K562 (cell line): ENCODE measurements around the gene SRBD1. TPM values are rescaled to one million over a fixed set of nuclear protein-coding genes. Genes with fewer than 3 reads are reported as not detected.

ENCODE experiments used
- ATAC-seq: fragments of 200-7000 bp; cut with Tn5 transposase; 3 replicates; pipeline ENCODE4 v1.9.1; 2020; ENCODE audit warnings: moderate library complexity
- BruUV-seq: library from RNA; stranded (reverse); fragments of 400-500 nt; replicated peaks from 2 replicates; lab custom pipeline; 2021; lab: Mats Ljungman, UMichigan
- CTCF ChIA-PET: fragments of 300-600 bp; formaldehyde crosslinking; extraction: SDS; loops from one replicate; lab custom pipeline; 2021; ENCODE audit warnings: low intra/inter-chr PET ratio; lab: Yijun Ruan, JAX
- POLR2A ChIA-PET: fragments of 300-600, 350-650 bp; sonication (Branson Sonifier 250); formaldehyde crosslinking; extraction: SDS; loops from one replicate; lab custom pipeline; 2021; ENCODE audit warnings: antibody characterized with exemption, inconsistent platforms; lab: Yijun Ruan, JAX
- DNase-seq, 4 experiments: peaks; one replicate each; pipeline versions ENCODE4 v3.0.0 to v3.0.0-alpha.2; 2011 to 2018; ENCODE audit warnings: low spot score in 3 of 4, mixed read lengths in 3 of 4; ENCODE audit errors: extremely low read depth in 1 of 4
- FAIRE-seq: peaks from 2 replicates; lab custom pipeline; 2011; peaks lifted over from hg19 to GRCh38; lab: Jason Lieb, UNC
- H2AFZ ChIP-seq: 2 replicates; pipeline ENCODE4 v1.6.0; 2011; ENCODE audit warnings: low read depth, low read length, control low read depth, inconsistent platforms
- H3K27ac ChIP-seq: fragments of 200-600 bp; 3 replicates; pipeline ENCODE4 v1.8.0; 2011; ENCODE audit warnings: low read depth, mild to moderate bottlenecking, control low read depth, inconsistent platforms, low read length, moderate library complexity, mixed read lengths; ENCODE audit errors: extremely low read depth
- H3K27me3 ChIP-seq, 2 experiments: fragments of 300-600 bp in 1 of 2; 2 replicates in 1 of 2; 3 replicates in 1 of 2; pipeline versions ENCODE4 v1.6.0 to v1.8.0; 2011; ENCODE audit warnings: inconsistent platforms in 2 of 2, low read length in 2 of 2, mild to moderate bottlenecking in 1 of 2, mixed read lengths in 1 of 2, moderate library complexity in 1 of 2; ENCODE audit not compliant: control insufficient read depth in 2 of 2, insufficient read depth in 2 of 2
- H3K36me3 ChIP-seq: fragments of 300-600 bp; 3 replicates; pipeline ENCODE4 v1.8.0; 2011; ENCODE audit warnings: mild to moderate bottlenecking, low read length, inconsistent platforms; ENCODE audit not compliant: control insufficient read depth, insufficient read depth
- H3K4me1 ChIP-seq, 2 experiments: fragments of 200-600 bp in 1 of 2; replicated peaks in 1 of 2; 2 replicates in 1 of 2; 3 replicates in 1 of 2; pipeline versions ENCODE4 v1.5.1 to v1.8.0; 2011; ENCODE audit warnings: inconsistent platforms in 2 of 2, low read length in 2 of 2, mild to moderate bottlenecking in 1 of 2, mixed read lengths in 1 of 2, moderate library complexity in 1 of 2; ENCODE audit not compliant: control insufficient read depth in 2 of 2, insufficient read depth in 2 of 2
- H3K4me2 ChIP-seq: 2 replicates; pipeline ENCODE4 v1.6.1; 2011; ENCODE audit warnings: low read length, control low read depth, inconsistent platforms, mixed read lengths; ENCODE audit not compliant: insufficient read depth
- H3K4me3 ChIP-seq: fragments of 200-600 bp; sonication (generic), shearing (Covaris generic); 2 replicates; pipeline ENCODE4 v1.5.1; 2016; ENCODE audit warnings: control low read depth, inconsistent platforms
- H3K79me2 ChIP-seq: fragments of 200-600 bp; 3 replicates; pipeline ENCODE4 v1.8.0; 2011; ENCODE audit warnings: low read length, inconsistent platforms; ENCODE audit not compliant: control insufficient read depth, insufficient read depth
- H3K9ac ChIP-seq, 2 experiments: 2 replicates each; pipeline versions ENCODE4 v1.6.0 to v1.6.1; 2011; ENCODE audit warnings: low read depth in 2 of 2, low read length in 2 of 2, control low read depth in 1 of 2, inconsistent platforms in 1 of 2, mild to moderate bottlenecking in 1 of 2, mixed read lengths in 1 of 2; ENCODE audit not compliant: insufficient read depth in 1 of 2
- H3K9me1 ChIP-seq: one replicate; pipeline ENCODE4 v1.6.0; 2011; ENCODE audit warnings: inconsistent platforms, mild to moderate bottlenecking, low read length, moderate library complexity; ENCODE audit not compliant: control insufficient read depth, insufficient read depth
- H3K9me3 ChIP-seq: replicated peaks from 2 replicates; pipeline ENCODE4 v1.5.1; 2011; ENCODE audit warnings: low read depth, low read length, inconsistent platforms; ENCODE audit not compliant: control insufficient read depth, insufficient read depth
- H4K20me1 ChIP-seq: replicated peaks from 2 replicates; pipeline ENCODE4 v1.6.1; 2011; ENCODE audit warnings: low read length, inconsistent platforms, mixed read lengths; ENCODE audit not compliant: control insufficient read depth, insufficient read depth
- C11orf30 ChIP-seq: fragments of 450-650 bp; IDR thresholded peaks from 2 replicates; pipeline ENCODE4 v1.6.1; 2016; ENCODE audit warnings: low read depth, mild to moderate bottlenecking
- CAMTA2 ChIP-seq: fragments of 250-450 bp; sonication (Bioruptor Pico); conservative IDR thresholded peaks from 2 replicates; pipeline ENCODE4 v1.5.1; 2022
- E4F1 ChIP-seq: fragments of 250-450 bp; sonication (Bioruptor Pico); IDR thresholded peaks from 2 replicates; pipeline ENCODE4 v1.5.0; 2021; ENCODE audit warnings: mild to moderate bottlenecking, borderline replicate concordance
- FOXA1 ChIP-seq: fragments of 450-650 bp; IDR thresholded peaks from 2 replicates; pipeline ENCODE4 v1.6.1; 2016; ENCODE audit warnings: mild to moderate bottlenecking, borderline replicate concordance
- FOXM1 ChIP-seq, 2 experiments: fragments of 450-650 bp in 1 of 2; sonication (generic) in 1 of 2; formaldehyde crosslinking in 1 of 2; IDR thresholded peaks; 2 replicates each; pipeline versions ENCODE4 v1.6.1 to v1.9.0; 2017 to 2022; ENCODE audit warnings: low read depth in 2 of 2, mild to moderate bottlenecking in 2 of 2, missing genetic modification reagents in 1 of 2, moderate library complexity in 1 of 2
- KLF10 ChIP-seq: fragments of 250-450 bp; sonication (Bioruptor Pico); IDR thresholded peaks from 2 replicates; pipeline ENCODE4 v1.6.1; 2021; ENCODE audit warnings: matching md5 sums
- MIER1 ChIP-seq: fragments of 450-650 bp; IDR thresholded peaks from 2 replicates; pipeline ENCODE4 v1.6.1; 2016; ENCODE audit warnings: antibody characterized with exemption, mild to moderate bottlenecking, low read depth
- MXI1 ChIP-seq: IDR thresholded peaks from 2 replicates; pipeline ENCODE4 v1.6.1; 2011; ENCODE audit warnings: low read depth, mild to moderate bottlenecking, improper control_type of control experiment, low read length
- NEUROD1 ChIP-seq: fragments of 150-350 bp; IDR thresholded peaks from 2 replicates; pipeline ENCODE4 v1.6.1; 2014; ENCODE audit warnings: borderline replicate concordance, low read length, low read depth; ENCODE audit not compliant: partially characterized antibody
- NFIX ChIP-seq: fragments of 250-450 bp; sonication (Bioruptor Pico); IDR thresholded peaks from 2 replicates; pipeline ENCODE4 v1.4.0; 2020; ENCODE audit warnings: low read depth, mild to moderate bottlenecking, moderate library complexity
- POLR3G ChIP-seq: IDR thresholded peaks from 2 replicates; pipeline ENCODE4 v1.6.1; 2011; ENCODE audit not compliant: insufficient read length, insufficient replicate concordance; ENCODE audit errors: extremely low read depth
- POU5F1 ChIP-seq: fragments of 150-350 bp; IDR thresholded peaks from 2 replicates; pipeline ENCODE4 v1.6.1; 2014; ENCODE audit warnings: borderline replicate concordance, low read length, low read depth, mild to moderate bottlenecking; ENCODE audit not compliant: partially characterized antibody
- PPARD ChIP-seq: fragments of 250-450 bp; sonication (Bioruptor Pico); IDR thresholded peaks from 2 replicates; pipeline ENCODE4 v1.8.0; 2022; ENCODE audit warnings: inconsistent platforms, mild to moderate bottlenecking, moderate library complexity
- RAD21 ChIP-seq, 2 experiments: fragments of 250-450 bp in 1 of 2; fragments of 450-650 bp in 1 of 2; sonication (Bioruptor Pico) in 1 of 2; formaldehyde crosslinking in 1 of 2; IDR thresholded peaks in 1 of 2; conservative IDR thresholded peaks in 1 of 2; 2 replicates each; pipeline versions ENCODE4 v1.4.0 to v1.8.0; 2020 to 2022; ENCODE audit warnings: mild to moderate bottlenecking in 2 of 2, moderate library complexity in 1 of 2
- RBM25 ChIP-seq: fragments of 200-400 bp; formaldehyde crosslinking; IDR thresholded peaks from 2 replicates; pipeline ENCODE4 v1.6.1; 2018; ENCODE audit warnings: low read length, low read depth, moderate library complexity; ENCODE audit not compliant: severe bottlenecking
- SMAD3 ChIP-seq: fragments of 450-650 bp; formaldehyde crosslinking; conservative IDR thresholded peaks from 2 replicates; pipeline ENCODE4 v1.4.0; 2020; ENCODE audit warnings: mild to moderate bottlenecking
- XRCC4 ChIP-seq: IDR thresholded peaks from one replicate; pipeline ENCODE4 v1.6.1; 2011; ENCODE audit not compliant: insufficient read depth, insufficient read length; ENCODE audit errors: extremely low read depth
- WGBS: fragments of 100-300 bp; shearing (Covaris generic); methylation state at CpG from one replicate; pipeline ENCODE4 v1.1.6; 2016; ENCODE audit warnings: low coverage, mixed read lengths; ENCODE audit not compliant: insufficient coverage; ENCODE audit errors: missing lambda C conversion rate; 5-methylcytosine and 5-hydroxymethylcytosine counted together
- in situ Hi-C: fragments of 300-500 bp; cut with MboI; formaldehyde crosslinking; loops from 4 replicates; pipeline ENCODE4 v1.15.0; 2018; ENCODE audit warnings: inconsistent platforms, mixed read lengths
- intact Hi-C: fragments of 100-400 bp; cut with micrococcal nuclease; formaldehyde crosslinking; loops from 2 replicates; pipeline ENCODE4 v1.14.2; 2022
- polyA plus RNA-seq, 8 experiments: library from polyadenylated mRNA; depleted of rRNA in 4 of 8; stranded (reverse) in 5 of 8; unstranded in 3 of 8; fragments of >200 nt; fragmentation: Nextera tagmentation in 2 of 8; fragmentation: Illumina TruSeq in 1 of 8; extraction: Ambion mirVana in 2 of 8; extraction: Trizol in 1 of 8; gene quantifications; 2 replicates each; pipeline versions ENCODE4 v1.2.1 to v1.2.3, GENCODE V29; 2011 to 2014; ENCODE audit warnings: inconsistent platforms in 1 of 8, missing spikeins in 1 of 8
- total RNA-seq, 7 experiments: library from RNA; depleted of rRNA in 6 of 7; stranded (reverse); fragments of >200 nt in 6 of 7; fragmentation: Illumina TruSeq in 2 of 7; extraction: Trizol in 2 of 7; gene quantifications; 2 replicates each; pipeline versions ENCODE4 v1.2.1 to v1.2.3, GENCODE V29; 2011 to 2021; ENCODE audit warnings: low replicate concordance in 1 of 7
- TF ChIP-seq, protein P1 (sequence below): sonication (generic); formaldehyde crosslinking; IDR thresholded peaks from 2 replicates; pipeline ENCODE4 v1.8.0; 2022; ENCODE audit warnings: missing genetic modification reagents, mild to moderate bottlenecking, borderline replicate concordance

The SRBD1 gene
- total and polyA plus RNA-seq, 9 of the 15 experiments (the other 6 are each of a cell fraction or from before 2014, with no cell fraction given), result 6.9 to 23.2 (median 14.7) TPM

GRCh38 chr2:45510701-45511420 is 100.2 kb downstream of the SRBD1 start (continued):
- no peak for TF ChIP-seq E4F1 (CRISPR knock-in tag)
- no peak for TF ChIP-seq POLR3G
- no peak for TF ChIP-seq POU5F1

DNA sequence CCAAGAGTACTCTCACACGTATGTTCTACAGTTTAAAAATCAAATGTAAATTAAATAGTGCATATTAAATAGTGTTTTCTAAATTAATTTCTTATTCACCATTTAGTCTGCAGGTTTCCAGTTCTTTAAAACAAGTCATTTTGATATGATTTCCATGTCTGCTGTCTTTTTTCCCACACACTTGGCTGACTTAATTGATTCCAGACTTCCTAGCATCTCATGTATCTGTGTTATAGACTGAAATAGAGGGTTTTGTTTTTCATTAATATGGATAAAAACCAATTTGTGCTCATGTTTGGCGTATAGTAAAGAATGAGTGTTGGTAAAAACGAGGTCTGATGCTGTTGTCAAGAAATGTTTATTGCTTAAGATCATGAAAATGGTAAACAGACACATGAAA is 104.3 kb downstream of the SRBD1 start:
- H3K79me2 ChIP-seq, result no peaks in the 10 kb centered on the region
- TF ChIP-seq FOXM1 (IDR thresholded peaks at IDR 0.05; ENCODE audit: low read depth) (no peak), FOXM1 (CRISPR knock-in tag; IDR thresholded peaks at IDR 0.05; ENCODE audit: low read depth) (no peak), XRCC4 (no peak), CAMTA2 (CRISPR knock-in tag) (no peak), C11orf30 (no peak), KLF10 (CRISPR knock-in tag) (no peak), NFIX (no peak), SMAD3 (no peak), NEUROD1 (no peak), FOXA1 (no peak), RAD21 (CRISPR knock-in tag; conservative IDR thresholded peaks at IDR 0.05 in 1 of 2, IDR thresholded peaks at IDR 0.05 in 1 of 2) (no peak), PPARD (no peak), MXI1 (no peak), MIER1 (no peak), RBM25 (no peak)
- TF ChIP-seq, protein P1, sequence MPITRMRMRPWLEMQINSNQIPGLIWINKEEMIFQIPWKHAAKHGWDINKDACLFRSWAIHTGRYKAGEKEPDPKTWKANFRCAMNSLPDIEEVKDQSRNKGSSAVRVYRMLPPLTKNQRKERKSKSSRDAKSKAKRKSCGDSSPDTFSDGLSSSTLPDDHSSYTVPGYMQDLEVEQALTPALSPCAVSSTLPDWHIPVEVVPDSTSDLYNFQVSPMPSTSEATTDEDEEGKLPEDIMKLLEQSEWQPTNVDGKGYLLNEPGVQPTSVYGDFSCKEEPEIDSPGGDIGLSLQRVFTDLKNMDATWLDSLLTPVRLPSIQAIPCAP (CRISPR knock-in tag), result no peak
- H3K9me3 ChIP-seq, result no peaks in the 10 kb centered on the region
- no peak overlapping the region for H3K9ac ChIP-seq
- intact Hi-C loops, result no loop called here
- H3K27ac ChIP-seq, result no peak overlapping the region
- DNase-seq (no peak), ATAC-seq (no peak), FAIRE-seq (no peak)
- no peaks in the 10 kb centered on the region for H3K27me3 ChIP-seq
- H3K4me3 ChIP-seq, result no peak overlapping the region
- no peaks in the 10 kb centered on the region for H3K4me1 ChIP-seq
- in situ Hi-C loops, result no loop called here
- no peaks in the 10 kb centered on the region for H3K36me3 ChIP-seq
- ChIA-PET CTCF (no interaction called here), POLR2A (no interaction called here)
- H3K9me1 ChIP-seq, result no peaks in the 10 kb centered on the region
- 75% methylated on average over 3 of the region's 3 CpGs for WGBS
- no peak overlapping the region for H2AFZ ChIP-seq
- BruUV-seq, result no TSS peak
- no peak overlapping the region for H3K4me2 ChIP-seq
- no peaks in the 10 kb centered on the region for H4K20me1 ChIP-seq
